ENCODE measurements around the gene GLT8D1. TPM values are rescaled to one million over a fixed set of nuclear protein-coding genes. Genes with fewer than 3 reads are reported as not detected.
"Not testable (repeated sequence)": the region's sequence is repeated elsewhere in the genome, so short reads cannot be mapped to it uniquely, and the experiment has no call there.

The GLT8D1 gene
- total and polyA plus RNA-seq, 2 donors, result 46.3 to 129 TPM

DNA sequence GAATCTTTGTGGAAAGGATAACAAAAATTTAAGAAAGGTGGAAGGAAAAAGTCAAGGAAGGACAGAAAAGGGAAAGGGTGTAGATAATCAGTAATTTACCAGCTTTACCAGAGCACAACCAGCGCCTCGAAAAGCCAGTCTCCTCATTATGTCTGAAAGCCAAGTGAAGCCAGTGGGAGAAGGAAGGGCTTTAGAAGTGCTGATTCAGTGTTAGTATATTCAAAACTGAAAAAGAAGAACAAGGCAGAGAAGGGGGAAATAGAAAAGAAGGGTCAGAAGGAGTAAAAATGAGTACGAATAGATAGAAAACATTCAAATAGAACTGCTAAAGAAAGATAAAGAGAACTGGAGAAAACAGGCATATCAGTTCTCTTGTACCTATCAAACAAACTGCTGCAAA lies 24.0 kb downstream of the GLT8D1 start:
- H3K27ac ChIP-seq (ENCODE audit: low read depth), result peak overlapping the region; percentile 32
- DNase-seq (ENCODE audit: extremely low spot score), result no peak

DNA sequence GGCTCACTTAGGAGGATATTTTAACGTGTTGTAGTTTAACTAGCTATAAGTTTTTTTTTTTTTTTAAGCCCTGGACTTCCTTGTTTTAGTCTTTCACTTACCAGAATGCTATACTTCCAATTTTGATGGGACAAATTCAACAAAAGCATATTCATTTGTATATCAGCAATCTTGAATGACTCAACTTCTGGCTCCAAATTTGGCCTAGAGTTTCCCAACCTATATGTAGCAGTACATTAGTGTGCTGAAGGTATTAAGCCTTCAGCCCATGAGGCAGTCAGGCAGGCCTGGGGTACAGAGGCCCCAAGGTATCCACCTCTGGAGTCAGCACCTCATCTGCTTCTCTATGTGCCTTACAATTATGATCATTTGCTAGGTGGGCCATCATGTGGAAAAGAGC lies 25.8 kb downstream of the GLT8D1 start:
- H3K4me3 ChIP-seq (ENCODE audit: low read depth, low read length), result no peak overlapping the region
- H3K4me1 ChIP-seq (ENCODE audit: insufficient read depth), result no peaks in the 10 kb centered on the region
- no peak overlapping the region for H3K27ac ChIP-seq (ENCODE audit: low read depth)
- H3K36me3 ChIP-seq (ENCODE audit: insufficient read depth), result peaks cover 1% of the 10 kb centered on the region
- no peak for DNase-seq (ENCODE audit: extremely low spot score)
- 65% methylated on average over 1 of the region's 1 CpG for WGBS

More for the DNA sequence above, 24.0 kb downstream of the GLT8D1 start:
- Histone ChIP-seq H3K4me1 (ENCODE audit: insufficient read depth) (no peaks in the 10 kb centered on the region), H3K36me3 (ENCODE audit: insufficient read depth) (no peaks in the 10 kb centered on the region), H3K4me3 (ENCODE audit: low read depth, low read length) (no peak overlapping the region)
- 80% methylated on average over 3 of the region's 3 CpGs for WGBS

GRCh38 chr3:52679199-52679538 lies 26.4 kb downstream of the GLT8D1 start:
- Histone ChIP-seq H3K36me3 (ENCODE audit: insufficient read depth) (peaks cover 3% of the 10 kb centered on the region), H3K27ac (ENCODE audit: low read depth) (no peak overlapping the region), H3K4me3 (ENCODE audit: low read depth, low read length) (no peak overlapping the region), H3K4me1 (ENCODE audit: insufficient read depth) (no peaks in the 10 kb centered on the region)
- no peak for DNase-seq (ENCODE audit: extremely low spot score)
- 65% methylated on average over 3 of the region's 3 CpGs for WGBS

DNA sequence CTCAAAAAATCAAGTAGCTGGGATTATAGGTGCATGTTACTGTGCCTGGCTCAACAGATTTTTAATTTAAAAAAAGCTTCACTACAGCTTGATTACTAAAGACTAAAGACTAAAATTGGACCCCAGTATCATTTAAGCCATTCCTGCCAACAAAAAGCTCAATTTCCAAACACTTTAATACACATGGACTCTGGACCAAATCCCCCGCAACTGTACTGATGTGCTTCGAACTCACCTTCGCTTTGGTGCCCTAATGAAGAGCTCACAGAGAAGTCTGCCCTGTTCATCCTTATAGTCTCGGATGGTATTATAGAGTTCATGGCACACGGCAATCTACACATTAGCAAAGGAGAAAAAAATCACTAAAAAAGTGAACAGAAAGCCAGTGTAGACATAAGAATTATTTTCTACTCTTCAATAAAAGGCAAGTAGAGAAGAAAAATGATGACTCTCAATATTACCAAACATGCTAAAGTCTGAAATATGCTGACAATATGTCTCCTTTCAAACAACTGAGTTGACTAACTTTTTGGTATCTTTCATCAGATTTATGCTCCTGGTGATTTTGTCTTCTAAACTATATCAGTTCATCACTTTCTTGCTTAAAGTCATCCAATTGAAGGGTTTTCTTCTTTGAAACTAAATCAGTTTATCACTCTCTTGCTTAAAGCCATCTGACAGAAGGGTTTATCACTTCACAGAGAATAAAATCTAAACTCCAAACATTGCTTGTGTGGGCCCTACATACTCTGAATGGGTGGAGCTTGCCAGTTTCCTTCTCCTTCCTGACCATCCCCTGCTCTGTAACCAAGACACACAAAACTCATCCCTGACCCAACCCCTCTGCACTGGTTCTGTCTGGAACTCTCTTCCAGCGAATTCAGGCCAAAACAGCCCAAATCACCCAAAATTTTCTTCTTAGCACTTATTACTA lies 27.1 kb downstream of the GLT8D1 start:
- no peak for DNase-seq (ENCODE audit: extremely low spot score)
- Histone ChIP-seq H3K27ac (ENCODE audit: low read depth) (no peak overlapping the region), H3K4me1 (ENCODE audit: insufficient read depth) (no peaks in the 10 kb centered on the region), H3K4me3 (ENCODE audit: low read depth, low read length) (no peak overlapping the region), H3K36me3 (ENCODE audit: insufficient read depth) (peaks cover 3% of the 10 kb centered on the region)
- WGBS, result 95% methylated on average over 6 of the region's 6 CpGs

- H3K4me1 ChIP-seq (ENCODE audit: insufficient read depth); H3K36me3 ChIP-seq (ENCODE audit: insufficient read depth); DNase-seq (ENCODE audit: extremely low spot score); H3K27ac ChIP-seq (ENCODE audit: low read depth); H3K4me3 ChIP-seq (ENCODE audit: low read depth, low read length): not testable (repeated sequence)
- 85% methylated on average over 3 of the region's 3 CpGs for WGBS
These were observed 29.4 kb downstream of the GLT8D1 start for GRCh38 chr3:52676201-52676600.

GRCh38 chr3:52671676-52672075 lies 33.9 kb downstream of the GLT8D1 start:
- peaks cover 6% of the 10 kb centered on the region for H3K36me3 ChIP-seq (ENCODE audit: insufficient read depth)
- no peak for DNase-seq (ENCODE audit: extremely low spot score)
- H3K4me3 ChIP-seq (ENCODE audit: low read depth, low read length), result no peak overlapping the region
- no peak overlapping the region for H3K27ac ChIP-seq (ENCODE audit: low read depth)
- 59% methylated on average over 1 of the region's 1 CpG for WGBS
- no peaks in the 10 kb centered on the region for H3K4me1 ChIP-seq (ENCODE audit: insufficient read depth)

DNA sequence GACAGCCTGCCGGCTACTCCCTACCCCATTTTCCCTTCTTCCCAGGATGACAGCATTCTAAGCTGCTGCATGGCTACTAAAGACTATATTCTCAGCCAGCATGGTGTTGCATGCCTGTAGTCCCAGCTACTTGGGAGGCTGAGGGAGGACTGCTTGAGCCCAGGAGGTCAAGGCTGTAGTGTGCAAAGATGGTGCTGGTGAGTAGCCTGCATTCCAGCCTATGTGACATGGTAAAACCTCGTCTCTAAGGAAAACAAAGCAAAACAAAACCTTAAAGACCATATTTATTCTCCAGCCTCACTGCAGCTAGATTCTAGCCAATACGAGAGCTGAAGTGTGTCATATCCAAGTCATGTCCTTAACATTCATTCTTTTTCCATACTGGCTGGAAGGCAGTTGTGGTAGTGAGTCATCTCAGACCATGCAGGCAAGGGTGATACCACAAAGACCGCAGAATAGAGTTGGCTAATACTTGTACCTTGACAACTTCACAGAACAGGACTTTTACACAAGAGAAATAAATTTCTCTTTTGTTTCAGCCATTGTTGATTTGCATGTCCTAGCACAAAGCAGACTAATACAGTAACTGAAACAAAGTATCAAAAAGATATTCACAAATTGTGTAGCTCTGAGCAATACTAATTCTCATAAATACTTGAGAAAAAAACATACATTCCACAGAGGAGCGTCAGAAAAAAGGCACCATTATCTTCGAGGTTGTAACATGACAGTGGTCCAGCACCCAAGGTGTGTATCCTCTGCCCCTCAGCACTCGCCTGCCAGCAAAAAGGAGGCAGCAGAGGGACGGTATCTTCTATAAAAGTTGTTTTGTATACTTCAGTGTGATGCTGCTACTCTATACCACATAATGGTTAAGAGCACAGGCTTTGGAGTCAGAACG lies 34.7 kb downstream of the GLT8D1 start:
- 56% methylated on average over 9 of the region's 9 CpGs for WGBS
- H3K36me3 ChIP-seq (ENCODE audit: insufficient read depth), result peaks cover 6% of the 10 kb centered on the region
- no peak overlapping the region for H3K4me3 ChIP-seq (ENCODE audit: low read depth, low read length)
- DNase-seq (ENCODE audit: extremely low spot score), result no peak
- H3K4me1 ChIP-seq (ENCODE audit: insufficient read depth), result no peaks in the 10 kb centered on the region
- no peak overlapping the region for H3K27ac ChIP-seq (ENCODE audit: low read depth)

DNA sequence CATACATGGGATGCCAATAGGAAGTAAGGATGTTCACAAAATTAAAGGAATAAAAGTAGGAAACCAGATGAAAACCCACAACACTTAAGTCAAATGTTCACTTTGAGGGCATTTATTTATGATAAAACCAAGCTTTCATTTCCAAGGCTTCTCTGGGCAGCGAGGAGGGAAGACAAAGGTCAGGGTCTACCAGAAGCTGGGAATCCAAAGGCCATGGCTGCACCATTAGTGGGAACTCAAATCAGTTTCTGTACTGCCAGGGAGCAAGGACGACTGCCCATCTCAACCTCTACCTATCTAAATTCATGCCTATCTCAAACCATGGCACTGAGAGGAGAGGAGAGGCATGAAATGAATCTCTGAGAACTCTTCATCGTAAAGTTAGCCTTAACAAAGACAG lies 42.5 kb downstream of the GLT8D1 start:
- H3K4me3 ChIP-seq (ENCODE audit: low read depth, low read length), result no peak overlapping the region
- DNase-seq (ENCODE audit: extremely low spot score), result no peak
- no peaks in the 10 kb centered on the region for H3K4me1 ChIP-seq (ENCODE audit: insufficient read depth)
- no peak overlapping the region for H3K27ac ChIP-seq (ENCODE audit: low read depth)
- H3K36me3 ChIP-seq (ENCODE audit: insufficient read depth), result peaks cover 2% of the 10 kb centered on the region
- WGBS, result 91% methylated on average over 3 of the region's 3 CpGs

DNA sequence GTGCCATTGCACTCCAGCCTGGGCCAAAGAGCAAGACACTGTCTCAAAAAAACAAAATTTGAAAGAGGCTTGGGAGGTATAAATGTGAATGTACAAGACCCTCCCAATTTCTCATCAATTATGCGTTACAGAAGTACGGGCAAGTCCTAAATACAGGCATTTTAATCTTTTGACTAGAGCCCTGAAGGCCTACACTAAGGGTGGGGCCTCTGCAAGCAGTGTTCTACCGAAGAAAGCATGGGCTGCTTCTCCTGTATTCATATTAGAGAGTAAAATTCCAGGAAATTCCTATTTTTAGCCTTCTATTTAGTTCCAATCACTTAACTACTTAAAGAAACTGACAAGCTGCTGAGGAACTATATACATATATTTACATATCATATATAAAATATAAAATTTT lies 45.5 kb downstream of the GLT8D1 start:
- H3K27ac ChIP-seq (ENCODE audit: low read depth), result no peak overlapping the region
- H3K36me3 ChIP-seq (ENCODE audit: insufficient read depth), result peaks cover 3% of the 10 kb centered on the region
- no peaks in the 10 kb centered on the region for H3K4me1 ChIP-seq (ENCODE audit: insufficient read depth)
- no peak overlapping the region for H3K4me3 ChIP-seq (ENCODE audit: low read depth, low read length)
- no peak for DNase-seq (ENCODE audit: extremely low spot score)
- WGBS, result 90% methylated on average over 3 of the region's 3 CpGs

DNA sequence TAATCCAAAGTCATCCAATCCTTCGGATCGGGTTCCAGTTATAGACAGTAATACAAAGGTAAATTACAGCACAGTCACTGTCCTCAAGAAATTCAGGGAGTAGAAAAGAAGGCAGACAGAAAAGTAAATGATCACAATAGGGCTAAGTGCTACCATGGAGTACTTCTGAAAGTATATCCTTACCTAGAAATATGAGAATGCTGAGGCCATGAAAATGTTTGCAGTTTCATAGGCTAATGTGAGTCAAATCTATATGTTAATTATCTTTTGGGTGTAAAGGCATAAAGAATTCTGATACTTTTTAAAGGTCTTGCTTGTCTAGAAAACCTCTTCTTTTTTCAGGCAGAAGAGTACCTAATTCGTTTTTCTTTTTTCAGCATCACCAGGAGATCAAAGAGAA lies 49.7 kb downstream of the GLT8D1 start:
- H3K36me3 ChIP-seq (ENCODE audit: insufficient read depth), result peaks cover 5% of the 10 kb centered on the region

DNA sequence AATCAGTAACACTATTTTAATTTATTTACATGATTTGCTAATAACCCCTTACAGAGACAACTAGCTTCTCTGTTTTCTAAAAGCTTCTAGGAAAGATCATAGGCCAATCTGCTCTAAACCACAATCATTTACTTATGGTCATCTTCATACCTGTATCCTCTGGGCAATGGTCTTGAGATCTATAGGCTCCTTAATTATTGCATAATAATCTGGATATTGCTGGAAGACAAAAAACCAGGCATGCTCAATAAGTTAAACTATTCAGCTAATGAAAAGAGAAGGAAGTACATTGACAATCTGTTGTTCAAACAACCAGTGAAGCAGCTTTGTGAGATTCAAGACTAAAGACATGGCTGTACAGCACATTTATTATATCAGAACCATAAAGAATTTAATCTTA lies 54.0 kb downstream of the GLT8D1 start:
- H3K4me1 ChIP-seq (ENCODE audit: insufficient read depth), result no peaks in the 10 kb centered on the region
- peaks cover 7% of the 10 kb centered on the region for H3K36me3 ChIP-seq (ENCODE audit: insufficient read depth)
- no peak for DNase-seq (ENCODE audit: extremely low spot score)
- no peak overlapping the region for H3K4me3 ChIP-seq (ENCODE audit: low read depth, low read length)
- no peak overlapping the region for H3K27ac ChIP-seq (ENCODE audit: low read depth)

More for the DNA sequence above, 49.7 kb downstream of the GLT8D1 start:
- H3K4me1 ChIP-seq (ENCODE audit: insufficient read depth), result no peaks in the 10 kb centered on the region
- H3K27ac ChIP-seq (ENCODE audit: low read depth), result no peak overlapping the region
- no peak overlapping the region for H3K4me3 ChIP-seq (ENCODE audit: low read depth, low read length)
- 95% methylated on average over 3 of the region's 3 CpGs for WGBS
- no peak for DNase-seq (ENCODE audit: extremely low spot score)

DNA sequence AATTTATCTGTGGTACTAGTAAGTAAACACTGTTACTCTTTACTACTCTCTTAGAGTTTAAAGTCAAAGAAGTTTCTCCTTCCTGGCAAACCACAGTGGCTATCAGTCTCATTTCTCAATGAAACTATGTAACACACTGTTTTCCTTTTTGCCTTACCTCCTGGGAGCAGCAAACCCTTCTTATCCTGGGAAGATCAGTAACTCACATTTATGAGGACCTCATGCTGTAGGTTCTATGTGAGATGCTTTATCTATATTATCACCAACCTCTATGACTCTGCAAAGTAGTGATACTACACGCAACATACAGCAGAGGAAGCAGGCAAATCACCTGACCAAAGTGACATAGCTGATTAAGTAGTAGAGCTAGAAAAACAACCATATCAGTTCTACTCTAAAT lies 55.2 kb downstream of the GLT8D1 start:
- H3K4me1 ChIP-seq (ENCODE audit: insufficient read depth), result no peaks in the 10 kb centered on the region
- no peak overlapping the region for H3K4me3 ChIP-seq (ENCODE audit: low read depth, low read length)
- DNase-seq (ENCODE audit: extremely low spot score), result no peak
- no peak overlapping the region for H3K27ac ChIP-seq (ENCODE audit: low read depth)
- peaks cover 4% of the 10 kb centered on the region for H3K36me3 ChIP-seq (ENCODE audit: insufficient read depth)
- WGBS, result 86% methylated on average over 1 of the region's 1 CpG

DNA sequence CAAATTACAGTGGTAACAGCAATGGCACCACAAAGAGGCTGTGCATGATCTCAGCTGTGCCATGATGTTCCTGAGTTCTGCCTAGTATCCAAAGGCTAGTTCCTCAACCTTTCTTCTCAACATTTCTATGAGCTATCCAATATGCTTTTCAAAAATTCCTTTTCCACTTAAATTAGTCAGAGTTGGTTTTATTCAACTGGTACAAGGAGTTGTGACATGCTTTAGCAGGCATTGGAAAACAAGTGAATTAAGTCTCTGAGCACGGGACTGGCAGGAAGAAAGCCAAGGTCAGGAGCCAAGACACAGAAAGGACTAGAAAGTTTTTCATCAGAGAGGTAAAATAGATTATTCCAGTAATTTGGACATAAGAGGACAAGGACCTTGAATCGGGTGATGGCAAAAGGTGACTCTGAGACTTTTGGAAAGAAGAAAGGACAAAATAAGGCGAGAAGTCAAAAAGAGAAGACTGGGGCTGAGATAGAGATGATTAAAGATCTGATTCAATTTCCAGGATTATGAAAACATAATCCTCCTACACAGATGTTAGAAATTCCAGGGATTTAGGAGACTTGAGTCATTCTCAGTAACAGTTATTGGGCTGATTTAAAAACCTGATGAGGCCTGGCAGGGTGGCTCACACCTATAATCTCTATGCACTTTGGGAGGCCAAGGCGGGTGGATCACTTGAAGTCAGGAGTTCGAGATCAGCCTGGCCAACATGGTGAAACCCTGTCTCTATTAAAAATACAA lies 56.0 kb downstream of the GLT8D1 start:
- no peaks in the 10 kb centered on the region for H3K4me1 ChIP-seq (ENCODE audit: insufficient read depth)
- 93% methylated on average over 5 of the region's 5 CpGs for WGBS
- no peak overlapping the region for H3K27ac ChIP-seq (ENCODE audit: low read depth)
- no peak overlapping the region for H3K4me3 ChIP-seq (ENCODE audit: low read depth, low read length)
- no peak for DNase-seq (ENCODE audit: extremely low spot score)
- H3K36me3 ChIP-seq (ENCODE audit: insufficient read depth), result peaks cover 6% of the 10 kb centered on the region

Measured in urinary bladder (tissue), 4 donors.